Neural cell (in vitro differentiated cells): ENCODE results near the gene LRP1.

Source experiments
- CTCF ChIP-seq: fragments of 450-650 bp; IDR thresholded peaks from 2 replicates; pipeline ENCODE4 v1.5.1; 2014; ENCODE audit warnings: antibody characterized with exemption, mild to moderate bottlenecking, moderate library complexity; ENCODE audit not compliant: poor library complexity, severe bottlenecking
- EP300 ChIP-seq: fragments of 450-650 bp; conservative IDR thresholded peaks from 2 replicates; pipeline ENCODE4 v1.6.1; 2014; ENCODE audit warnings: antibody characterized with exemption, mild to moderate bottlenecking, moderate library complexity; ENCODE audit not compliant: poor library complexity, severe bottlenecking
- POLR2AphosphoS5 ChIP-seq: IDR thresholded peaks from 2 replicates; pipeline ENCODE4 v1.6.1; 2012
- REST ChIP-seq: IDR thresholded peaks from 2 replicates; pipeline ENCODE4 v1.6.1; 2012; ENCODE audit warnings: borderline replicate concordance

- TF ChIP-seq CTCF = no peak
- TF ChIP-seq EP300 = no peak
- TF ChIP-seq REST = no peak
- no peak for TF ChIP-seq POLR2AphosphoS5
These were observed 55.8 kb downstream of the LRP1 start for GRCh38 chr12:57183939-57184725.
